HG03521 (cell line): ENCODE results near the gene C1QTNF6.
A peak's percentile ranks its signal among the peaks of the same experiment; 100 is the strongest.

Source experiments
- ATAC-seq: cut with Tn5 transposase; IDR thresholded peaks from one replicate; pipeline ENCODE4 v1.9.1; 2021; ENCODE audit warnings: mild to moderate bottlenecking, moderate library complexity; ENCODE audit not compliant: unreplicated experiment

The C1QTNF6 gene

GRCh38 chr22:37224757-37225420, 36.8 kb upstream of the C1QTNF6 start:
- no peak for ATAC-seq

- ATAC-seq = no peak
Observed at GRCh38 chr22:37223965-37224551, 36.0 kb upstream of the C1QTNF6 start.

- no peak for ATAC-seq
Observed at GRCh38 chr22:37222440-37222971, 34.5 kb upstream of the C1QTNF6 start.

GRCh38 chr22:37221424-37222333, 33.6 kb upstream of the C1QTNF6 start:
- ATAC-seq = no peak

GRCh38 chr22:37220543-37220981, 32.5 kb upstream of the C1QTNF6 start:
- ATAC-seq = no peak

- ATAC-seq = no peak
Observed at GRCh38 chr22:37219533-37219932, 31.5 kb upstream of the C1QTNF6 start.

GRCh38 chr22:37218771-37219411, 30.8 kb upstream of the C1QTNF6 start:
- peak; percentile 78 for ATAC-seq

GRCh38 chr22:37218399-37218770, 30.3 kb upstream of the C1QTNF6 start:
- no peak for ATAC-seq

- no peak for ATAC-seq
Observed at GRCh38 chr22:37215890-37216289, 27.8 kb upstream of the C1QTNF6 start.

GRCh38 chr22:37214731-37215030, 26.6 kb upstream of the C1QTNF6 start:
- no peak for ATAC-seq

GRCh38 chr22:37213941-37214730, 26.1 kb upstream of the C1QTNF6 start:
- no peak for ATAC-seq

- no peak for ATAC-seq
Observed at GRCh38 chr22:37213218-37213855, 25.3 kb upstream of the C1QTNF6 start.

- no peak for ATAC-seq
Observed at GRCh38 chr22:37212174-37212906, 24.3 kb upstream of the C1QTNF6 start, which contains the start of gene SSTR3. Gene SSTR3 (minus strand): TSS chr22:37212477. CDS start chr22:37207803, 4,674 bp downstream.

GRCh38 chr22:37211866-37212173, 23.8 kb upstream of the C1QTNF6 start:
- ATAC-seq = no peak

GRCh38 chr22:37211075-37211865, 23.2 kb upstream of the C1QTNF6 start:
- no peak for ATAC-seq

- ATAC-seq = no peak
Observed at GRCh38 chr22:37210041-37210803, 22.2 kb upstream of the C1QTNF6 start.

GRCh38 chr22:37209140-37209845, 21.2 kb upstream of the C1QTNF6 start:
- ATAC-seq = no peak
